Epithelial cell of proximal tubule (primary cell): ENCODE measurements around the gene DTX4. TPM values are rescaled to one million over a fixed set of nuclear protein-coding genes. Genes with fewer than 3 reads are reported as not detected.
A peak's percentile ranks its signal among the peaks of the same experiment; 100 is the strongest.
"Not testable (repeated sequence)": the region's sequence is repeated elsewhere in the genome, so short reads cannot be mapped to it uniquely, and the experiment has no call there.

Experiments
- DNase-seq: peaks from one replicate; pipeline ENCODE4 v3.0.0-alpha.2; 2011; ENCODE audit warnings: low read depth
- H3K4me3 ChIP-seq: 2 replicates; pipeline ENCODE4 v1.5.1; 2011; ENCODE audit warnings: low read depth, mild to moderate bottlenecking, low read length
- total RNA-seq: library from RNA; depleted of rRNA; stranded (reverse); fragments of >200 nt; gene quantifications from 2 replicates; pipeline ENCODE4 v1.2.3, GENCODE V29; 2015
- TF ChIP-seq, protein P1 (sequence below): conservative IDR thresholded peaks from 2 replicates; pipeline ENCODE4 v1.5.1; 2012; ENCODE audit warnings: low read depth, mild to moderate bottlenecking, low read length

DTX4 gene
- total RNA-seq = 2.7 and 3.0 TPM in 2 replicates

DNA sequence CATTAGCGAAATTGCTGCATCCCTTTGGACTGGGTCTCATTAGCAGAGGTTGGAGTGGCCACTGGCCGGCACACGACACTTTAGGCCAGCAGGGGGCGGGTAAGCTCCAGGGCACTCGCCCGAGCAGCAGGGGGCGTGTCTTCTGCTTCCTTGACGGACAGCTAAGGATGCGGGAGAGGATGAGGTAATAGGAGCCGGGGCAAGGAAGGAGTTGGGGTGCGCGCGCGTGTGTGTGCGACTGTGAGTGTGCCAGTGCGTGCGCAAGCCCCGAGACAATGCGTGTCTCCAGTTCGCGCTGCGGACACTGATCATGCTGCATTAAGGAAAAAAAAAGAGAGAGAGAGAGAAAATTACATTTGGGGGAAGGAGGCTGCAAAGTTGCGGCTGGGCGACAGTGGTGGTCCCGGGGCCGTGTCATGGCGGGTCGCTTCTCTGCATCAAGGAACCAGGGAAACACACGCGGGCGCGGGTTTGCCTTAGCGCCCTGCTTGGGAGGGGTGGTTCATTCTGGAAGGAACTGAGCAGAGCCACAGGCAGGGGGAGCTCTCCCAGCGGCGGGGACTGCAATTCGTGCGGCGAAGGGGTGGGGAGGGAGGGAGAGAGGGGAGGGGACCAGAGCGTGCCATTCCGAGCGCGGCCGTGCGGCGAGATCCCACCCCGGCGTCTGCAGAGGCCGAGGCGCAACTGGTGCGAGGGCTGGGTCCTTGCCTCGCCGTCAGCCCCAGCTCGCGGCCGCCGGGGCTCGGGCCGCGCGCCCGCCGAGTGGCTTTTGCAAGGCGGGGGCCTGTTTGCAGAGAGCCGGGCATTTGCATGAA, at the start of gene DTX4:
Gene DTX4 (plus strand): TSS at position 625 of the 815 bp plus-strand sequence. CDS start 464 bp downstream, outside the sequence.
- TF ChIP-seq, protein P1, sequence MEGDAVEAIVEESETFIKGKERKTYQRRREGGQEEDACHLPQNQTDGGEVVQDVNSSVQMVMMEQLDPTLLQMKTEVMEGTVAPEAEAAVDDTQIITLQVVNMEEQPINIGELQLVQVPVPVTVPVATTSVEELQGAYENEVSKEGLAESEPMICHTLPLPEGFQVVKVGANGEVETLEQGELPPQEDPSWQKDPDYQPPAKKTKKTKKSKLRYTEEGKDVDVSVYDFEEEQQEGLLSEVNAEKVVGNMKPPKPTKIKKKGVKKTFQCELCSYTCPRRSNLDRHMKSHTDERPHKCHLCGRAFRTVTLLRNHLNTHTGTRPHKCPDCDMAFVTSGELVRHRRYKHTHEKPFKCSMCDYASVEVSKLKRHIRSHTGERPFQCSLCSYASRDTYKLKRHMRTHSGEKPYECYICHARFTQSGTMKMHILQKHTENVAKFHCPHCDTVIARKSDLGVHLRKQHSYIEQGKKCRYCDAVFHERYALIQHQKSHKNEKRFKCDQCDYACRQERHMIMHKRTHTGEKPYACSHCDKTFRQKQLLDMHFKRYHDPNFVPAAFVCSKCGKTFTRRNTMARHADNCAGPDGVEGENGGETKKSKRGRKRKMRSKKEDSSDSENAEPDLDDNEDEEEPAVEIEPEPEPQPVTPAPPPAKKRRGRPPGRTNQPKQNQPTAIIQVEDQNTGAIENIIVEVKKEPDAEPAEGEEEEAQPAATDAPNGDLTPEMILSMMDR = peak; percentile 70
- peak; percentile 18 for DNase-seq
- H3K4me3 ChIP-seq = peak within 1 kb of the TSS; percentile 69

DNA sequence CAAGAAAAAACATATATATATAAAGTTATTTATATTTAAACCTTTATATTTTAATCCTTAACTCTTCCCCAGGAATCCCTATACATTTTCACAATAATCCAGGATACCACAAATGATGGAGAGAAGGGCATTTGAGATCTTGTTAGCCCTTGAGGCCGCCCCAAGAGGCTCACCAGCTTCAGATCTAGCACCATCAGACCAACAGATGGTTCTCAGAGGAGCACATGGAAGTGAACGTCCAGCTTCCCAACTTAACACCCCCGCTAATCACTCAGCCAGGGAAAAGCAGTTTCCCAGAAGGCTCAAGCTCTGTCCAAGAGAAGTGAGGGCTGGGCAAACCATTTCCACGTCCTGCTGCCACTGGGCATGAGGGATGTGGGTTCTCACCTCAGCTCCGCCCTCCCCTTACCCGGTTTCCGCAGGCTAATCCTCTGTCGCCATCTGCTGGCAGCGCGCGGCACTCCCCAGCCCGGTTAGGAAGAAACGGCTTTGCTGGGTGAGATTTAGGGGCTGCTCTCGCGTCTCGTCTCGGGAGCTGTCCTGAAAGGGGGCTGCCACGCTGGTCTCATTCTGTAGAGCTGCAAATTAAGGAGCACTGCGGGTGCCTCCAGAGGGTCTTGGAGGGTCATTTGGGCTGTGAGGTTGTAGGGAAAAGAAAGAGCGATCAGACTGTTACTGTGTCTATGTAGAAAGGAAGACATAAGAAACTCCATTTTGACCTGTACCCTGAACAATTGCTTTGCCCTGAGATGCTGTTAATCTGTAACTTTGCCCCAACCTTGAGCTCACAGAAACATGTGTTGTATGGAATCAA, 36.1 kb upstream of the DTX4 start:
- TF ChIP-seq, protein P1 = peak; percentile 100
- DNase-seq = no peak
- peak overlapping the region; percentile 37 for H3K4me3 ChIP-seq

DNA sequence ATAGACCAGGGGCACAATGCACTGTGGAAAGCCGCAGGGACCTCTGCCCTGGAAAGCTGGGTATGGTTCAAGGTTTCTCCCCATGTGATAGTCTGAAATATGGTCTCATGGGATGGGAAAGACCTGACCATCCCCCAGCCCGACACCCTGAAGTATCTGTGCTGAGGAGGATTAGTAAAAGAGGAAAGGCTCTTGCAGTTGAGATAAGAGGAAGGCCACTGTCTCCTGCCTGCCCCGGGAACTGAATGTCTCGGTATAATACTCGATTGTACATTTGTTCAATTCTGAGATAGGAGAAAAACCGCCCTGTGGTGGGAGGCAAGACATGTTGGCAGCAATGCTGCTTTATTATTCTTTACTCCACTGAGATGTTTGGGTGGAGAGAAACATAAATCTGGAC, 35.4 kb upstream of the DTX4 start:
- H3K4me3 ChIP-seq, DNase-seq: not testable (repeated sequence)

DNA sequence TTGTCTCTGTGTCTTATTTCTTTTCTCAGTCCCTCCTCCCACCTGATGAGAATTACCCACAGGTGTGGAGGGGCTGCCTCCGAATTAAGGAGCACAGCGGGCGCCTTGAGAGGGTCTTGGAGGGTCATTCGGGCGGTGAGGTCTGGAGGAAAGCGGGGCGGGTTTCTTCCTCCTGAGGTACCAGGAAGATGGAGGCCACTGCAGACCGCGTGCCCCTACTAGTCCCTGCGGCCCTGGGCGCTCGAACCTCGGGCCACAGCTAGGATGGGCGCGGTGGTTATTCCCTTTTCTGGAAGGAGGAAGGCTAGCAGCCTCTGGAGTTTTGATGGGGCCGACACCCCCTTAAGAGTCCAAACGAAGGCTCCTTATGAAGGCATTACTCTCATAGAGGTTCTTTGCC, 34.7 kb upstream of the DTX4 start:
- no peak overlapping the region for H3K4me3 ChIP-seq
- no peak for DNase-seq
- TF ChIP-seq, protein P1 = no peak

DNA sequence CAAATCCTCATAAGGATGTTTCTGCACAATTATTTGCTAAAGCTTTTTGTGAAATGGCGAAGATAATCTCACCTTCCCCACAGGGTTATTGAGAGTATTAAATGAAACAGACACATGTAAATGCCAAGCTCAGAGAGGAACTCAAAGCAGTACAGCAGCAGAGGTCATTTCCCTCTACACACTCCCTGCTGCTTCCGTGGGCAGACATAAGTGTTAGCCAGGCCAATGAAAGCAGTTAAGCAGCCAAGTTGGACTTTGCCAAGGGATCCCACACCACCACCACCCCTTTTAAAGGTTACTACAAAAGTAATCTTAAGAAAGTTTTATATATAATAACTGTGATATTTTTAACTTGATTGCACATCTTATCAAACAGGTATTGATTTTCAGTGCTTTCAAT, 33.3 kb upstream of the DTX4 start:
- no peak overlapping the region for H3K4me3 ChIP-seq
- TF ChIP-seq, protein P1 = no peak
- no peak for DNase-seq

DNA sequence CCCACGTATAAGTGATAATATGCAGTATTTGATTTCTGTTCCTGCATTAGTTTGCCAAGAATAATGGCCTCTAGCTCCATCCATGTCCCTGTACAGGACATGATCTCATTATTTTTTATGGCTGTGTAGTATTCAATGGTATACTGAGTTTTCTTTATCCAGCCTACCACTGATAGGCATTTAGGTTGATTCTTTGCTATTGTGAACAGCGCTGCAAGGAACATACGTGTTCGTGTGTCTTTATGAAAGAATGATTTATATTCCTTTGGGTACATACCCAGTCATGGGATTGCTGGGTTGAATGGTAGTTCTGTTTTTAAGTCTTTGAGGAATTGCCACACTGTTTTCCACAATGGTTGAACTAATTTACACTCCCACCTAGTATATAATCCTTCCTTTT, 30.7 kb upstream of the DTX4 start:
- no peak for DNase-seq
- H3K4me3 ChIP-seq = no peak overlapping the region
- TF ChIP-seq, protein P1 = no peak

DNA sequence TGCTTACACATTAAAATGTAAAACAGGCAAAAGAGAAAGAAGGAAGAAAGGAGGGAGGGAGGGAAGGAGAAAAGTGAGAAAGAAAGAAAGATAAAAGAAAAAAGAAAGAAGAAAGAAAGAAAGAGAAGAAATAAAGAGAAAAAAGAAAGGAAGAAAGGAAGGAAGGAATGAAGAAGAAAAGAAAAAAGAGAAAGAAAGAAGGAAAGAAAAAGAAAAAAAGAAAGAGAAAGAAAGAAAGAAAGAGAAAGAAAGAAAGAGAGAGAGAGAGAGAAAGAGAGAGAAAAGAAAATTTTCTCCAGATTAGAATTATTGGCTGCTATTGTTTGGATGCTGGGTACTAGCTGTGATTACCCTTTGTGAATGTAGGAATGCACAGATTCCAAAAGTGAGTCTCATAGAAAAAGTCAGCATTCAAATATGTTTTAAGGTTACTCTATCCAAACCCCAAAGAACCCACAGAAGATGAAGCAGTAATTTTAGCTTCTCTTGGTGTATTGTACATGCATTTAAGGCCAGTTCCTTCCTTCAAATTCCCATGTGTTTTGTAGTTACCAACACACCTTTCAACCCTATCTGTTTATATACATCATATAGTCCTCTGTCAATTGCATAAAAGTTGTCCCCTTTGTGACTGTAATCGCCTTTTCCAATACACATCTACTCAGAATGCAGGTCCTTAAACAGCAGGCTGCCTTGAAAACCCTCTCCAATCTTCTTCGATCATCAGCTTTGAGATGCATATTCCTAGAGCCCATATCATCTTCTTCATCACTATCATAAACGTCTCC, 30.1 kb upstream of the DTX4 start:
- DNase-seq = no peak
- peak overlapping the region; percentile 93 for H3K4me3 ChIP-seq
- TF ChIP-seq, protein P1 = no peak
